HL-60/S4 (cell line): ENCODE measurements around the gene OLAH.
"Not testable (repeated sequence)": the region's sequence is repeated elsewhere in the genome, so short reads cannot be mapped to it uniquely, and the experiment has no call there.

Experiments used
- in situ Hi-C: fragments of 300-500 bp; cut with MboI; formaldehyde crosslinking; loops from 2 replicates; pipeline ENCODE4 v1.14.3; 2022; ENCODE audit warnings: low sequenced_read_pairs

The OLAH gene

DNA sequence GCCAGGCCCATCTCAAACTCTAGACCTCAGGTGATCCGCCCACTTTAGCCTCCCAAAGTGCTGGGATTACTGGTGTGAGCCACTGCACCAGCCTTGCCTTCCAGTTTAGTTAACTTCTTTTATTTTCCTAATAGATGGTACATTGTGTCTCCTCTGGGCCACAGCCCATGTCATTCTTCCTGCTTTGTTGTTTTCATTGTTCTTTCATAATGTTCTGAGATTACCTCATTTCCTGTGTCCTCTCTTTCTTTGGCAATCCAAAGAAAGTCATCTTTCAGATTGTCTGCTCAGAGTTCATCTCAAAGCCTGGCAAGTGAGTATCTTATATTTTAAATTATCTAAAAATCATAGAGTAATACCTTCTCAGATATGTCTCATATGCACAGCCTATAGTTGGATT is at the start of gene OLAH:
Gene OLAH, plus strand, starts transcription at position 270 of the 400 bp plus-strand sequence. CDS start 3,346 bp downstream, outside the sequence.
- in situ Hi-C loops = no loop called here

DNA sequence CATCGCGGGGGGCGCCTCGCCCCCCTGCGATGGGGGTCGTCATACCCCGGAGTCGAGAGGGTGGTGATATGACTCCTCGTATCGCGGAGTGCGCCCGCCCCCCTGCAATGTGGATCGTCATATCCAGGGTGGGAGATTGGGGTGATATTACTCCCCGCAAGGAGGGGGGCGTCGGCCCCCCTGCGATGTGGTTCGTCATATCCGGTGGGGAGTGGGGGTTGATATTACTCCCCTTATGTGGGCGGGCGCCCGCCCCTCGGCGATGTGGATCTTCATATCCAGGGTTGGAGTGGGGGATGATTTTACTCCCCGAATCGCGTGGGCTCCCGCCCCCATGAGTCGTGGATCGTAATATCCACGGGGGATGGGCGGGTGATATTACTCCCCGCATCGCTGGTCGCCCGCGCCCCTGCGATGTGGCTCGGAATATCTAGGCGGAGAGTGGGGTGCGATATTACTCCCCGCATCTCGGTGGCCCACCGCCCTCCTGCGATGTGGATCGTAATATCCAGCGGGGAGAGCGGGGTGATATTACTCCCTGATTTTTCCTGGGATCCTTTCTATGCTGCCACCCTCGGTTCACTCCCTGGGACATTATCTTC is 47.7 kb upstream of the OLAH start:
- in situ Hi-C loops = no loop called here

DNA sequence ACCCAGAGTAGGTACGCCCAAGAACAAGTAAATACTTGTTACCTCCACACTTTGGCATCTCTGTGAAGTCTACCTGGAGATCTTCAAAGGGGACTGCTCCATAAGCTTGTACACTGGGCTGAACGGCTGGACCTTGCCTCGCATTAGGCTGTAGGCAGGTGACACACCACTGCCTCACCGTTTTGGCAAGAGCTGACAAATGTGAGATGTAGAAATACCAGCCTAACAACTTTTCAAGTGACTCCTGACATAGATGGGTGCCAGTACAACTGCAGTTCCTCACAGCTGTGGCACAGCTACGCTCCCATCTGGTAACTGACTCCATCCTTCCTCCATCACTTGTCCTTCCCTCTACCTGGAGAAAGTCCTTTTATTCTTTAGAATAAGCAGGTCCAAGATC is 30.2 kb upstream of the OLAH start:
- in situ Hi-C loops = not testable (repeated sequence)

DNA sequence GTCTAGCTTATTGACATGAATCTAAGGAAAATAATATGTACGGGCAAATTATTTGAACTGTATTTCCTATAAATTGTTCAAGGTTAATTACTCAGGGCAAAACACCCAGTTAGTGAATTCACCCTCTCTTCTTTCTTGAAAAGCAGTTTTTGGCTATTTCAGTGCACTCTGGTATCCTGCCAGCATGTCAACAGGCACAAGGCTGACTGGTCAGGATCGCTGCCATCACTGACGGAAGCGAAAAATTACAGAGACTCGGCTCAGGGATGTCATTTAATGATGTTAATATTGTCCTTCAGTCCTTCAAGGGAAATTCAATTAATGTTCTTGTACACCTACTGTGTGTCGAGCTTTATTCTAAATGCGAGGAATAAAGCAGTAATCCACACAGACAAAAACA is 28.3 kb upstream of the OLAH start:
- in situ Hi-C loops = no loop called here

DNA sequence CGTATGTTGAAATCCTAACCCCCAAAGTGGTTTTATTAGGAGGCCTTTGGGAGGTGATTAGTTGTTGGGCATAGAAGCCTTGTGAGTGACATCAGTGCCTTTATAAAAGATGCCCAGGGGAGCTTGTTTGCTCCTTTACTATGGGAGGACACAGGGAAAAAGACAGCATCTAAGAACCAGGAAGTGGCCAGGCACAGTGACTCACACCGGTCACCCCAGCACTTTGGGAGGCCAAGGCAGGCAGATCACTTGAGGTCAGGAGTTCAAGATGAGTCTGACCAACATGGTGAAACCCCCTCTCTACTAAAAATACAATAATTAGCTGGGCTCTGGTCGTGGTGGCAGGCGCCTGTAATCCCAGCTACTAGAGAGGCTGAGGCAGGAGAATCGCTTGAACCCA is 22.8 kb upstream of the OLAH start:
- in situ Hi-C loops = not testable (repeated sequence)

DNA sequence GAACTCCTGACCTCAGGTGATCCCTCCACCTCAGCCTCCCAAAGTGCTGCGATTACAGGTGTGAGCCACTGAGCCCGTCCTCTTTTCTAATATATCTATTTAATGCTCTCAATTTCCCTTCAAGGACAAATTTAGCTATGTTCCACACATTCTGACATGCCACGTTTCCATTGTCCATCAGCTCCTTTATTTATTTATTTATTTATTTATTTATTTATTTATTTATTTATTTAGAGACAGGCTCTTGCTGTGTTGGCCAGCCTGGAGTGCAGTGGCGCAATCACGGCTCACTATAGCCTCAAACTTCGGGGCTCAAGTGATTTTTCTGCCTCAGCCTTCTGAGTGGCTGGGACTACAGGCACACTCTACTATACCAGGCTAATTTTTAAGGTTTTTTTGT is 20.7 kb upstream of the OLAH start:
- in situ Hi-C loops = not testable (repeated sequence)

DNA sequence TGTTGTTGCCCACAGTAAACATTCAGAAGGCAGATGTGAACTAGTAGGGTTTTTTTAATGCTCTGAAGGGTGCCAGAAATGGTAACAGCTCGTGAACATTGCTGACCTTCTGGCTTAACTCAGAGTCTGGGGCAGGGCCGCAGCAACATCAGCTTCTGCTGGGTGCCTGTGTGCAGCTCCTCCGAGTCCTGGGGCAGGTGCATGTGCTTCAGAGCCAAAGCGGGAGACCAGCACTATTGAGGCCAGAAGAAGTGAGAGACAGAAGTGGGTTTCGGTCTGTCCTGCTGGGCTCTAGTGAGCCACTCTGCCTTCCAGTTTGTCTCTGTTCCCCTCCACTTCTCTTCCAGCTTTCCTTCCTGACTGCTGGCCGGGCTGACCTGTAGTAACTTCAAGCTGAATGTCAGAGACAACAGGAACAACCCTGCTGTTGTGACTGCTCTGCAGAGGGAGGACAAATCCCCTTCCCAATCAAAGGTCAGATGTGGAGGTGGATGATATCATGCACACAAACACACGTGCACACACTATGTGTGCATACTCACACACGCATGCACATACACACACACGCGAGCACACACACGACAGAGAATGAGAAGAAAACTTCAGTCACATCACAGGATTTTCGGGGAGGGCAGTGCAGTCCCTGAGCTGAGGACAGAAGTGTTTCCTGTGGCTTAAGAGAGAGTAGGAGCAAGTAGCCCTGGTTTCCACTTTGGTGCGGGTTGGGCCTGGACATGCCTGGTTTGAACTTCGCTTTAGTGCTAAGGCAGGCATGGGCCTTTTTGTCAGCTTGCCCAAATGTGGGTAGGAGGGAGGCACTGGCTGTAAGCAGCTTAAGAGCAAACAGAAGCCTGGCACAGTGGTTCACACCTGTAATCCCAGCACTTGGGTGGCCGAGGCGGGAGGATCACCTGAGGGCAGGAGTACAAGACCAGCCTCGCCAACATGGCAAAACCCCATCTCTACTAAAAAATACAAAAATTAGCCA is 19.4 kb upstream of the OLAH start:
- in situ Hi-C loops = not testable (repeated sequence)

DNA sequence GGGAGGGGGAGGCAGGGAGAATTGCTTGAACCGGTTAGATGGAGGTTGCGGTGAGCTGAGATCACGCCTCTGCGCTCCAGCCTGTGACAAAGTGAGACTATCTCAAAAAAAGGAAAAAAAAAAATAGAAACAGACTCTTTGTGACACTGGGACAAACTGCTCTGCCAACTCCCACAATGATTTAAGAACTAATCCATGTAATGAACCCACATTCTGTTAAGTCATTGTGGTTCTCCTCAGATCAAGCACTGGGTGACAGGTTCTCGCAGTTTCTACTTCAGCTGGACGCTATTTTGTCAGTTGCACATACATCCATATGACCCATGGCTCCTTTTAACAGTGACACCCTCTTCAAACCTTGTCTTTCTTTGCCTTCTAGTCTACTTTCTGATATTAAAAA is 18.7 kb upstream of the OLAH start:
- in situ Hi-C loops = not testable (repeated sequence)

DNA sequence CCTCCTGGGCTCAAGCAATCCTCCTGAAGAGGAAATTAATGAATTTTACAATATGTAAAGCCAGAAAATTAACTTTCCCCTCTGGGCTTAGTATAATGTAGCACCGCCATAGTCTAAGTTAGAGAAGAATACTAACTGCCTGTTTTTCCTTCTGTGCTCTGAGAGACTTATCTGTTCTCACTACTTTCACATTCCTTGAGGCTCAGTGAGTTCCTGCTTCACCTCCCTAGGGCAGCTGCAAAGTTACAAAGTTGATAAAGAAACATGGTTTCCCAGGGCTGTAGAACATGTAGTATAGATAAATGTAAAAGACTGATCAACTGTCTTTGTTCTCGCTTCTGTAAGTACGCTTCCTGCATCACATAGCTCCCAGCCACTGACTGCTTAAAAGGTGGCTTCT is 16.0 kb upstream of the OLAH start:
- in situ Hi-C loops = no loop called here

DNA sequence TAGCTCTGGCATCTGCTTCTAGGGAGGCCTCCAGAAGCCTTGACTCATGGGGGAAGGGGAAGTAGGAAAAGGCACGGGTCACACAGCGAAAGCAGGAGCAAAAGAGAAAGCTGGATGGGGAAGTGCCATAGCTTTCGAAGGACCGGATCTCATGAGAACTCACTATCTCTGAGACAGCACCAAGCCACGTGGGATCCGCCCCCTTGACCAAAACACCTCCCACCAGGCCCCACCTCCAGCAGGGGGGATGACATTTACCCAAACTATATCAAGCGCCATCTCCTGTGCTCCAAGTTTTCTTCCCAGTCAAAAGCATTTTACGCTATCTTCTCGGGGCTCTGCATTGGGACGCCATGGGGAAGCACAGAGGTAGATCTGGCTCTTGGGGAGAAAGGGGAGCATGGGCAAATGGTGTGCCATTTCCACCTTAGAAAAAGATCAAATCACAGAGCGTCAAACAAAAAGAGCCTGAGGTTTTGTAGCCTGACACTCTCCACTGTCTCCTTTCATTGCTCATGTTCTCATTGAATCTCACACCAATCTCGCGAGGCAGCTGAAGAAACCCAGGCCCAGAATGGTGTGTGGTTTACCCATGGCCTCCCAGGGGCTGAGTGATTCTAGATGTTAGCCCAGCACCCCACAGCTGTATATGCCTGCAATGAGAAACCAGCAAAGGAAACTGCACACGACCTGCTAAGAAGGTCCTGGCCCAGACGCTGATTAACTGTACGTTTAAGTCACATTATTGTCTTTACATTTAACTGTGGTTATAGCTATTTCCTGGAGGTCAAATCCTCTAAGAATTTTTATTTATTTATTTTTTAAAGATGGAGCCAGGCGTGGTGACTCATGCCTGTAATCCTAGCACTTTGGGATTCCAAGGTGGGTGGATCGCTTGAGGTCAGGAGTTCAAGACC is 8.1 kb upstream of the OLAH start:
- in situ Hi-C loops = no loop called here

DNA sequence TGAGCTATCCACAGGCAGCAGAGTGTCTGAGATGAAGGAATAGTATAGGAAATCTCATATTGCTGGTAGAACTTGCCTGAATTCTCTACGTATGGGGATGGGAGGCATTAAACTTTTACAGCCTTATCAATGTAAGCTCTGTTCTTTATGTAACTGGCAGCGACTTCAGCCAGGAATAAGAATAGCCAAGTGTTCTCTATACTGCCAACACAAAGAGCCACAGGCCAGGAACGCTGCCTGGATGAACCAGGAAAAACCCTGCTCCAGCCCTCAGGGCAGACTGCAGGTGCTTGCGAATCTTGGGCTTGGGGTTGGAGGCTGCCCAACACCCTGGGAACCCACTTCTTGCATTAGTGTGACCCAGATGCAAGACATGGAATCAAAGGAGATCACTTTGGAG is 6.1 kb upstream of the OLAH start:
- in situ Hi-C loops = no loop called here

DNA sequence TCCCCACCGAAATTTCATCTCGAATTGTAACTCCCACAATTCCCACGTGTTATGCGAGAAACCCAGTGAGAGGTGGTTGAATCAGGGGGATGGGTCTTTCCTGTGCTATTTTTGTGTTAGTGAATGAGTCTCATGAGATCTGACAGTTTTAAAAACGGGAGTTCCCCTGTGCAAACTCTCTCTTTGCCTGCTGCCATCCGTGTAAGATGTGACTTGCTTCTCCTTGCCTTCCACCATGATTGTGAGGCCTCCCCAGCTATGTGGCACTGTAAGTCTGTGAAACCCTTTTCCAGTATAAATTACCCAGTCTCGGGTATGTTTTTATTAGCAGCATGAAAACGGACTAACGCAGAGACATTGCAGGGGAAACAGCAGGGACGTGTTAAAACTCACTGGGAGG is 5.3 kb upstream of the OLAH start:
- in situ Hi-C loops = no loop called here

DNA sequence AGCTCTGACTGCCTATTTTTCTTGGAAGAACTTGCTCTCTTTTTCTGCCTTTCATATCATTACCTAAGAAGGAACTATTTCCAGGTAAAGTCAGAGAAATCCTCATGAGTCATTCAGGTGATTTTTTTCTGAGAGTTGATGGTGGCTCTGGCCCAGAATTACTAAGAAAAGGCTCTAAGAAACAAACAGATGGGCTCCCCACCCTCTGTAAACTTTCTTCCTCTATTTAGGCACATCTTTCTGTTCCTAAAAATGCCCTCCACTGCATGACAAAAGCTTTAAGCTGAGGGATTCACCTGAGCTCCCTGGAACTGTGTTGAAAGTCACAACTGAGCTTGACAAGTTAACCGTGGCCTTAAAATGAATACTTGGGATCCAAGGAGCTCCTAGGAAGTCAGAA is 1.6 kb downstream of the OLAH start:
- in situ Hi-C loops = no loop called here

DNA sequence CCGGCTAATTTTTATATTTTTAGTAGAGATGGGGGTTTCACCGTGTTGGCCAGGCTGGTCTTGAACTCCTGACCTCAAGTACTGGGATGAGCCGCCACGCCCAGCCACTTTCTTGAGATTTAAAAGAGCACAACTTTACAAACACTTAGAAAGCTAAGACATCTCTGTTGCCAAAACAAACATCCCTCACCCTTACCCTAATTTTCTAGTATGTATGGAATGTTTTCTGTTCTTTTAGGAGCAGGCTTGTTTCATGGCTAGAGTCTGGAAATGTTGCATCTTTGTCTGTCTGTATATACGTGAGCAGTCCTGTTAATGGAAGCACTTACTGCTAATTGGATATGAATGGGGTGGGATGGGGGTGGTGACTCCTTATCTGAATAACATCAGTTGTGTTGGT is 2.9 kb downstream of the OLAH start:
- in situ Hi-C loops = no loop called here

DNA sequence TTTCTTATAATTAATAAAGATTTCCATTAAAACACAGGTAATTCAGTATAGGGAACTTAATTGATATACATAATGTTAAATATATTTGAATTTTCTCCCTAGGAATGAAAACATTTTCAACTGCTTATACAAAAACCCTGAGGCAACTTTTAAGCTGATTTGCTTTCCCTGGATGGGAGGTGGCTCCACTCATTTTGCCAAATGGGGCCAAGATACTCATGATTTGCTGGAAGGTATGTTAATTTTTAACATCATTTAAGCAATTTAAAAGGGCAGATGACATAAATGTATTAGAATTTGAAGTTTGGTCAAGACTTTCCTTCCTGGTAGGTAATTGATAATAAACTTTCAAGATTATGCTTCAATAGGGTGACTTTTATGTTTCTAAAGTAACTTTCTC is 5.8 kb downstream of the OLAH start:
- in situ Hi-C loops = no loop called here

DNA sequence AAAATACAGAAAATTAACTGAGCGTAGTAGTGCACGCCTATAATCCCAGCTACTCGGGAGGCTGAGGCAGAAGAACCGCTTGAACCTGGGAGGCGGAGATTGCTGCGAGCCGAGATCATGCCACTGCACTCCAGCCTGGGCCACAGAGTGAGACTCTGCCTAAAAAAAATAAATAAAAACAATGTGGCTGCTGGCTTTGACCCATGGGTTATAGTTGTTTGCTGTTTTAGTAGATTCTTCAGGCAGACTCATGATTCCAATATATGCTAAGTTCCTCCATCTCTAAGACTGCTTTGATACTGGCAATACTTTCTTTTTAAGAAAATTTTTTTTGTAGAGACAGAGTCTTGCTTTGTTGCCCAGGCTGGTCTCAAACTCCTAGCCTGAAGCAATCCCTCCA is 8.4 kb downstream of the OLAH start:
- in situ Hi-C loops = no loop called here

DNA sequence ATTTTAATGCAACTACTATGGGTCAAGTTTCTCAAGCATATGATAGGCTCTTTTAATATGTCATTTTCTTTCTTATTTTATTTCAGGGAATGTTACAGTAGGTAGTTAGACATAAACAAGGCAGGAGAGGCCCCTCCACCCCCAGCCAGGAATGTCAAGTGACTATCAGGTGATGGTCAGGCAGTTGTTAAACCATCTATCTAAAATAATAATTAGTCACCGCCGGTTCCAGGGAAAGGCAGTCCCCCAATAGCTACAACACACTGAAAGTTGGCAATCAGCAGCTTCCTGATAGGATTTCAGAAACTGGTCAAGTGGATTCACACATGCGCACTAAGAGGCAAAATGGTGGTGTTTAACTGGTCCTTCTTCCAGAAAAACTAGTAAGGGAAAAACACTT is 9.3 kb downstream of the OLAH start:
- in situ Hi-C loops = no loop called here

DNA sequence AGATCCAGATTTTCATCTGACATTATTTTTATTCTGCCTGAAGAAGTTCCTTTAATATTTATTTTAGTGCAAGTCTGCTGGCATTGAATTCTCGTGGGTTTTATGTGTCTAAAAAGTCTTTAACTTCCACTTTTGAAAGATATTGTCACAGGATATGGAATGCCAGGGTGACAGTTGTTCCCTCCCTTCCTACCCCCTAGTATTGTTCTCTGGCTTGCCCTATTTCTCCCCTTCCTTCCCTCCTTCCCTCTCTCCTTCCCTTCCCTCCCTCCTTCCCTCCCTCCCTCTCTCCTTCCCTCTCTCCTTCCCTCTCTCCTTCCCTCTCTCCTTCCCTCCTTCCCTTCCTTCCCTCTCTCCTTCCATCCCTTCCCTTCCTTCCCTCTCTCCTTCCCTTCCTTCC is 14.9 kb downstream of the OLAH start:
- in situ Hi-C loops = no loop called here

DNA sequence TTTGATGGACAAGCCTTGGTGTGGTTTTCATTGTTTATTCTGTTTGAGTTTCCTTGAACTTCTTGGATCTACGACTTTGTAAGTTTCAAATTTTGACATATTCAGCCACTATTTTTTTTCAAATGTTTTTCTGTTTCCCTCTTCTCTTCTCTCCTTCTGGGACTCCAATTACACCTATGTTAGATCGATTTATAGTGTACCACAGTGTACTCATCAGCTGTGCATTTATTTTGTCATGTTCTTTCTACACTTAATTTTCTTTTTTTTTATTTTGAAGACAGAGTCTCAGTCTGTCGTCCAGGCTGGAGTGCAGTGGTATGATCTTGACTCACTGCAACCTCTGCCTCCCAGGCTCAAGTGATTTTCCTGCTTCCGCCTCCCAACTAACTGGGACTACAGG is 16.2 kb downstream of the OLAH start:
- in situ Hi-C loops = no loop called here

DNA sequence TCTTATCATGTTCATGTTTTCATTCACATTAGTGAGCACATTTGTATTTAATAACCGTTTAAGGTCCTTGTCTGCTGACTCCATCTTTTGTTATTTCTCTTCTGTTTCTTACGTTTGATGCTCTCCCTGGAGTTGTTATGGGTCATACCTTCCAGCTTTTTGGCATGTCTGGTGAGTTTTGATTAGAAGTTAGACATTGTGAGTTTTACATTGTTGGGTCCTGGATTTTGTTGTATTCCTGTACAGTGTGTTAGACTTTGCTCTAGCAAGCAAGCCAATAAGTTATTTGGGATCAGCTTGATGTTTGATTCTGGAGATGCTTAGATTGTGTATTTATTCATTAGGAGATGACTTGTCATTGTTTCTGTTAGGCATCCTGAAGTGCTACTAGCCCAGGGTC is 16.9 kb downstream of the OLAH start:
- in situ Hi-C loops = no loop called here

DNA sequence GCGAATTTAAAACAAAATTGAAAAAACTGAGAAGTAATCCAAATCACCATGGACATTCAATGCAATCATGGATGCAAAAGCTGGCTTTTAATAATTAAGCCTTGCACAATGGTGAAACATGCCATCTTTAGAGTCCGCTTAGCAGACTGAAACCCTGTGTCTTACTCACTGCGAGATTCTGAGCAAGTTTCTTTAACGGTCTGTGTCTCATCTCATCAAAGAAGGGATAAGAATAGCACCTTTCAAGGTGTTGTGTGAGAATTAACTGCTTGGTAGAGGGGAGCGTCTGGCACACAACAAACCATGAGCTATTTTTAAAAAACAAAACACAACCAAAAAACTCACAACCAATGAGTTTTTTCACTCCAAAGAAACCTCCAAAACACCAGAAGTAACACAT is 23.4 kb downstream of the OLAH start:
- in situ Hi-C loops = no loop called here
